ENCODE results near the gene CHD1.

Gene CHD1

DNA sequence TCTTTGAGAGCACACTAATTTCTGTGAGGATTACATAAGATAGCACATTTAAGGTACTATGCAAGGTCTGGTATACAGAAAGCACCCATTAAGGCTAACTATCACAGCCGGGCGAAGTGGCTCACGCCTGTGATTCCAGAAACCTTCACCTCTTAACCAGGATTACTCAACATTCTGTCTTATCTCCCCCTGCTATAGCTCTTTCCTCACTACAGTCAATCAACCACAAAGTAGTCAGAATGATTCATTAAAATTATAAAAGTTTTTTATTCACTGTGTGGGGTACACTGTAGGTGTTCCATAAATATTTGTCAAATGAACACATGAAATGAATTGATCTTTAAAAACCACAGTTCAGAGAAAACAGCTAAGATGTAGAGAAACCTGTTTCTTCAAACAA, 48.7 kb downstream of the CHD1 start:
- no peaks in the 10 kb centered on the region for H3K9me2 ChIP-seq (replicated peaks; ENCODE audit: insufficient read depth, low read length)
- H3K36me3 ChIP-seq (replicated peaks; ENCODE audit: insufficient read depth, low read length), result peaks cover 9% of the 10 kb centered on the region; the same call in 1 of the 2 replicates
- DNase-seq, result no peak
- H3K4me1 ChIP-seq (ENCODE audit: low read length), result peaks cover 5% of the 10 kb centered on the region; the same call in 1 of the 2 replicates
- H3K79me2 ChIP-seq (ENCODE audit: low read length), result no peaks in the 10 kb centered on the region
- no peaks in the 10 kb centered on the region for H3K9me3 ChIP-seq (replicated peaks; ENCODE audit: insufficient read depth, low read length)
- H4K20me1 ChIP-seq (ENCODE audit: insufficient read depth, low read length), result no peaks in the 10 kb centered on the region; the same call in 1 of the 2 replicates
- TF ChIP-seq EZH2phosphoT487 (IDR thresholded peaks at IDR 0.05; ENCODE audit: low read length), result no peak
- TF ChIP-seq, protein P1, sequence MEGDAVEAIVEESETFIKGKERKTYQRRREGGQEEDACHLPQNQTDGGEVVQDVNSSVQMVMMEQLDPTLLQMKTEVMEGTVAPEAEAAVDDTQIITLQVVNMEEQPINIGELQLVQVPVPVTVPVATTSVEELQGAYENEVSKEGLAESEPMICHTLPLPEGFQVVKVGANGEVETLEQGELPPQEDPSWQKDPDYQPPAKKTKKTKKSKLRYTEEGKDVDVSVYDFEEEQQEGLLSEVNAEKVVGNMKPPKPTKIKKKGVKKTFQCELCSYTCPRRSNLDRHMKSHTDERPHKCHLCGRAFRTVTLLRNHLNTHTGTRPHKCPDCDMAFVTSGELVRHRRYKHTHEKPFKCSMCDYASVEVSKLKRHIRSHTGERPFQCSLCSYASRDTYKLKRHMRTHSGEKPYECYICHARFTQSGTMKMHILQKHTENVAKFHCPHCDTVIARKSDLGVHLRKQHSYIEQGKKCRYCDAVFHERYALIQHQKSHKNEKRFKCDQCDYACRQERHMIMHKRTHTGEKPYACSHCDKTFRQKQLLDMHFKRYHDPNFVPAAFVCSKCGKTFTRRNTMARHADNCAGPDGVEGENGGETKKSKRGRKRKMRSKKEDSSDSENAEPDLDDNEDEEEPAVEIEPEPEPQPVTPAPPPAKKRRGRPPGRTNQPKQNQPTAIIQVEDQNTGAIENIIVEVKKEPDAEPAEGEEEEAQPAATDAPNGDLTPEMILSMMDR (IDR thresholded peaks at IDR 0.05; ENCODE audit: low read length), result no peak
- no peak for TF ChIP-seq EZH2 (optimal IDR thresholded peaks at IDR 0.05; ENCODE audit: low read depth, low read length)
- no peak overlapping the region for H3K27ac ChIP-seq (ENCODE audit: low read length)
- no peaks in the 10 kb centered on the region for H3F3A ChIP-seq (ENCODE audit: insufficient read depth, low read length)
- H3K4me2 ChIP-seq (ENCODE audit: low read depth, low read length), result no peak overlapping the region
- no peak overlapping the region for H2AFZ ChIP-seq (ENCODE audit: low read length)
- H3K27me3 ChIP-seq (replicated peaks; ENCODE audit: insufficient read depth, low read length), result no peaks in the 10 kb centered on the region
- no peak overlapping the region for H3K4me3 ChIP-seq (ENCODE audit: low read length)
- no peak overlapping the region for H3K9ac ChIP-seq (ENCODE audit: low read length)

DNA sequence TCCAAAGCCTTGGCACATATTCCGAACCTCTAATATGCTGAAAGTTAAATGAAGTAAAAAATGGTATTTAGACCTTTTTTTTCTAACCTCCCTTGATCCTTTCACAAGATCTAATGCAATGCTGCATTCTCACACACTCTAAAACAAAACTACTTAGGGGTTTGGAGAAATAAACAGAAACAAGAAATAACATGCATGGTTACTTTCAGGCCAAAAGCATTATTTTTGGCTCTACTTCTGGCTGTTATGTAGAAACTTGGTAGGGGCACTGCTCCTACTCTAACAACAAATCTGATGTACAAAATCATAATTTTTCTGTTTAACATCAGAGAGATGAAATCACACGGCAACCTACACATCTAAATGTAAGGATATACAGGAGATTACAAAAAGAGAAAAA, 51.2 kb downstream of the CHD1 start:
- no peak for DNase-seq
- TF ChIP-seq EZH2phosphoT487 (IDR thresholded peaks at IDR 0.05; ENCODE audit: low read length) (no peak), EZH2 (optimal IDR thresholded peaks at IDR 0.05; ENCODE audit: low read depth, low read length) (no peak)
- TF ChIP-seq, protein P1 (IDR thresholded peaks at IDR 0.05; ENCODE audit: low read length), result no peak
- H3K27ac ChIP-seq (ENCODE audit: low read length), result no peak overlapping the region
- H3K4me2 ChIP-seq (ENCODE audit: low read depth, low read length), result no peak overlapping the region
- no peak overlapping the region for H3K4me3 ChIP-seq (ENCODE audit: low read length)
- no peak overlapping the region for H2AFZ ChIP-seq (ENCODE audit: low read length)
- no peak overlapping the region for H3K9ac ChIP-seq (ENCODE audit: low read length)
- H3K36me3 ChIP-seq (replicated peaks; ENCODE audit: insufficient read depth, low read length), result peaks cover 9% of the 10 kb centered on the region; the same call in 1 of the 2 replicates
- no peaks in the 10 kb centered on the region for H3K27me3 ChIP-seq (replicated peaks; ENCODE audit: insufficient read depth, low read length)
- H3K4me1 ChIP-seq (ENCODE audit: low read length), result peaks cover 5% of the 10 kb centered on the region; the same call in 1 of the 2 replicates
- no peaks in the 10 kb centered on the region for H3K9me3 ChIP-seq (replicated peaks; ENCODE audit: insufficient read depth, low read length)
- H3K79me2 ChIP-seq (ENCODE audit: low read length), result no peaks in the 10 kb centered on the region
- H4K20me1 ChIP-seq (ENCODE audit: insufficient read depth, low read length), result no peaks in the 10 kb centered on the region; the same call in 1 of the 2 replicates
- no peaks in the 10 kb centered on the region for H3K9me2 ChIP-seq (replicated peaks; ENCODE audit: insufficient read depth, low read length)
- no peaks in the 10 kb centered on the region for H3F3A ChIP-seq (ENCODE audit: insufficient read depth, low read length)

DNA sequence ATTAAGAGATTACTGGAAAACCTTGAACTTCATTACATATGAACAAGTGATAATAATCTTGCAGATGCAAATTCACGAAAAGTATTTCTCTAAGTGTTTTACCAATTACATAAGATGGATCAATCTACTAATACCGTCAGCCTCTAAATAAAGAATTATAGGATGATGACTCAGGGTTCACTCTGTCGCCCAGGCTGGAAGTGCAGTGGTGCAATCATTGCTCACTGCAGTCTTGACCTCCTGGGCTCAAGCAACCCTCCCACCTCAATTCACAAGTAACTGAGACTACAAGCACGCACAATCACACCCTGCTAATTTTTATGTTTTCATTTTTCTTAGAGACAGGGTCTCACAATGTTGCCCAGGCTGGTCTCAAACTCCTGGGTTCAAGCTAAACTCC, 56.1 kb downstream of the CHD1 start:
- Histone ChIP-seq H3K9ac (ENCODE audit: low read length) (no peak overlapping the region), H3K79me2 (ENCODE audit: low read length) (no peaks in the 10 kb centered on the region), H4K20me1 (ENCODE audit: insufficient read depth, low read length) (no peaks in the 10 kb centered on the region; the same call in 1 of the 2 replicates), H3K4me1 (ENCODE audit: low read length) (no peaks in the 10 kb centered on the region; the same call in 1 of the 2 replicates), H2AFZ (ENCODE audit: low read length) (no peak overlapping the region), H3K4me2 (ENCODE audit: low read depth, low read length) (no peak overlapping the region), H3K4me3 (ENCODE audit: low read length) (no peak overlapping the region), H3K9me2 (replicated peaks; ENCODE audit: insufficient read depth, low read length) (no peaks in the 10 kb centered on the region), H3K36me3 (replicated peaks; ENCODE audit: insufficient read depth, low read length) (peaks cover 18% of the 10 kb centered on the region; the same call in 1 of the 2 replicates), H3K27me3 (replicated peaks; ENCODE audit: insufficient read depth, low read length) (no peaks in the 10 kb centered on the region), H3F3A (ENCODE audit: insufficient read depth, low read length) (no peaks in the 10 kb centered on the region), H3K9me3 (replicated peaks; ENCODE audit: insufficient read depth, low read length) (no peaks in the 10 kb centered on the region), H3K27ac (ENCODE audit: low read length) (no peak overlapping the region)
- TF ChIP-seq, protein P1 (IDR thresholded peaks at IDR 0.05; ENCODE audit: low read length), result no peak
- no peak for TF ChIP-seq EZH2phosphoT487 (IDR thresholded peaks at IDR 0.05; ENCODE audit: low read length)
- TF ChIP-seq EZH2 (optimal IDR thresholded peaks at IDR 0.05; ENCODE audit: low read depth, low read length), result no peak
- no peak for DNase-seq

Data from MM.1S (cell line).